Natural killer cell (primary cell): ENCODE measurements around the gene NAA30. TPM values are rescaled to one million over a fixed set of nuclear protein-coding genes. Genes with fewer than 3 reads are reported as not detected.

Experiments
- ATAC-seq, 3 donors: fragments of 150-1000 bp in 2 of 3; fragments of 200-7000 bp in 1 of 3; cut with Tn5 transposase; 1 replicate in 1 of 3; 2 replicates in 2 of 3; pipeline ENCODE4 v1.10.0; 2021; ENCODE audit warnings: mild to moderate bottlenecking in 2 of 3, moderate library complexity in 2 of 3
- DNase-seq, 2 donors: peaks; one replicate each; pipeline versions ENCODE4 v3.0.0 to v3.0.0-alpha.2; 2013 to 2021; ENCODE audit warnings: mixed read lengths in 1 of 2
- H3K27ac ChIP-seq: one replicate; pipeline ENCODE4 v1.5.1; 2013; ENCODE audit warnings: mild to moderate bottlenecking, low read length
- H3K27me3 ChIP-seq: one replicate; pipeline ENCODE4 v1.6.1; 2013; ENCODE audit warnings: low read length; ENCODE audit not compliant: control insufficient read depth, insufficient read depth
- H3K36me3 ChIP-seq: one replicate; pipeline ENCODE4 v1.6.1; 2013; ENCODE audit warnings: low read length; ENCODE audit not compliant: control insufficient read depth, insufficient read depth
- H3K4me1 ChIP-seq: one replicate; pipeline ENCODE4 v1.6.1; 2013; ENCODE audit warnings: low read length; ENCODE audit not compliant: control insufficient read depth, insufficient read depth
- H3K4me3 ChIP-seq: one replicate; pipeline ENCODE4 v1.5.1; 2013; ENCODE audit warnings: low read length
- H3K9me3 ChIP-seq: one replicate; pipeline ENCODE4 v1.6.1; 2013; ENCODE audit warnings: low read length; ENCODE audit not compliant: control insufficient read depth, insufficient read depth
- H3K27ac Mint-ChIP-seq, 2 donors: one replicate each; pipeline ENCODE4 v1.8.0; 2022; ENCODE audit warnings: mild to moderate bottlenecking in 2 of 2, mixed read lengths in 2 of 2, moderate library complexity in 1 of 2
- H3K27me3 Mint-ChIP-seq, 2 donors: one replicate each; pipeline ENCODE4 v1.8.0; 2022; ENCODE audit warnings: low read depth in 2 of 2, mixed read lengths in 2 of 2
- H3K36me3 Mint-ChIP-seq: one replicate; pipeline ENCODE4 v1.8.0; 2022; ENCODE audit warnings: mixed read lengths
- H3K4me1 Mint-ChIP-seq, 2 donors: one replicate each; pipeline ENCODE4 v1.8.0; 2022; ENCODE audit warnings: mixed read lengths in 2 of 2
- H3K4me3 Mint-ChIP-seq: one replicate; pipeline ENCODE4 v1.8.0; 2022; ENCODE audit warnings: mild to moderate bottlenecking, moderate library complexity, mixed read lengths
- H3K9me3 Mint-ChIP-seq, 2 donors: one replicate each; pipeline ENCODE4 v1.8.0; 2022; ENCODE audit warnings: mixed read lengths in 2 of 2
- WGBS: methylation state at CpG from one replicate; pipeline ENCODE4 v1.1.7; 2013; ENCODE audit warnings: missing lambda C conversion rate; ENCODE audit not compliant: insufficient coverage; 5-methylcytosine and 5-hydroxymethylcytosine counted together
- intact Hi-C: fragments of 100-400 bp; cut with micrococcal nuclease; formaldehyde crosslinking; loops from one replicate; pipeline ENCODE4 v1.14.2; 2022
- total RNA-seq, 4 donors: library from RNA; stranded (reverse); fragments of 120-200 nt in 1 of 4; gene quantifications; one replicate each; pipeline versions ENCODE4 v1.2.3 to v1.2.4, GENCODE V29; 2013 to 2022
- TF ChIP-seq, protein P1 (sequence below): fragments of 200-600 bp; IDR thresholded peaks from one replicate; pipeline ENCODE4 v1.8.0; 2022; ENCODE audit warnings: antibody characterized with exemption

The NAA30 gene
- total RNA-seq, 3 donors from 2014 or later (not counting 1 experiment from before 2014, with no cell fraction given) = 17.1 to 32.6 (median 24.0) TPM

- H3K4me1 ChIP-seq = no peaks in the 10 kb centered on the region
- H3K27me3 Mint-ChIP-seq = peaks cover 16 to 26% of the 10 kb centered on the region in 2 donors
- H3K27ac ChIP-seq = no peak overlapping the region
- H3K9me3 ChIP-seq = no peaks in the 10 kb centered on the region
- ATAC-seq (no peak), DNase-seq (no peak)
- no peak overlapping the region for H3K4me3 Mint-ChIP-seq
- no peaks in the 10 kb centered on the region for H3K4me1 Mint-ChIP-seq
- H3K27ac Mint-ChIP-seq = no peak overlapping the region
- H3K27me3 ChIP-seq = peaks cover under 1% of the 10 kb centered on the region
- 77% methylated on average over 9 of the region's 9 CpGs for WGBS
- intact Hi-C loops = no loop called here
- no peaks in the 10 kb centered on the region for H3K36me3 ChIP-seq
- H3K36me3 Mint-ChIP-seq = no peaks in the 10 kb centered on the region
- H3K9me3 Mint-ChIP-seq = no peaks in the 10 kb centered on the region
- TF ChIP-seq, protein P1, sequence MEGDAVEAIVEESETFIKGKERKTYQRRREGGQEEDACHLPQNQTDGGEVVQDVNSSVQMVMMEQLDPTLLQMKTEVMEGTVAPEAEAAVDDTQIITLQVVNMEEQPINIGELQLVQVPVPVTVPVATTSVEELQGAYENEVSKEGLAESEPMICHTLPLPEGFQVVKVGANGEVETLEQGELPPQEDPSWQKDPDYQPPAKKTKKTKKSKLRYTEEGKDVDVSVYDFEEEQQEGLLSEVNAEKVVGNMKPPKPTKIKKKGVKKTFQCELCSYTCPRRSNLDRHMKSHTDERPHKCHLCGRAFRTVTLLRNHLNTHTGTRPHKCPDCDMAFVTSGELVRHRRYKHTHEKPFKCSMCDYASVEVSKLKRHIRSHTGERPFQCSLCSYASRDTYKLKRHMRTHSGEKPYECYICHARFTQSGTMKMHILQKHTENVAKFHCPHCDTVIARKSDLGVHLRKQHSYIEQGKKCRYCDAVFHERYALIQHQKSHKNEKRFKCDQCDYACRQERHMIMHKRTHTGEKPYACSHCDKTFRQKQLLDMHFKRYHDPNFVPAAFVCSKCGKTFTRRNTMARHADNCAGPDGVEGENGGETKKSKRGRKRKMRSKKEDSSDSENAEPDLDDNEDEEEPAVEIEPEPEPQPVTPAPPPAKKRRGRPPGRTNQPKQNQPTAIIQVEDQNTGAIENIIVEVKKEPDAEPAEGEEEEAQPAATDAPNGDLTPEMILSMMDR = no peak
- no peak overlapping the region for H3K4me3 ChIP-seq
Observed at GRCh38 chr14:57352396-57353170, 37.8 kb upstream of the NAA30 start.

DNA sequence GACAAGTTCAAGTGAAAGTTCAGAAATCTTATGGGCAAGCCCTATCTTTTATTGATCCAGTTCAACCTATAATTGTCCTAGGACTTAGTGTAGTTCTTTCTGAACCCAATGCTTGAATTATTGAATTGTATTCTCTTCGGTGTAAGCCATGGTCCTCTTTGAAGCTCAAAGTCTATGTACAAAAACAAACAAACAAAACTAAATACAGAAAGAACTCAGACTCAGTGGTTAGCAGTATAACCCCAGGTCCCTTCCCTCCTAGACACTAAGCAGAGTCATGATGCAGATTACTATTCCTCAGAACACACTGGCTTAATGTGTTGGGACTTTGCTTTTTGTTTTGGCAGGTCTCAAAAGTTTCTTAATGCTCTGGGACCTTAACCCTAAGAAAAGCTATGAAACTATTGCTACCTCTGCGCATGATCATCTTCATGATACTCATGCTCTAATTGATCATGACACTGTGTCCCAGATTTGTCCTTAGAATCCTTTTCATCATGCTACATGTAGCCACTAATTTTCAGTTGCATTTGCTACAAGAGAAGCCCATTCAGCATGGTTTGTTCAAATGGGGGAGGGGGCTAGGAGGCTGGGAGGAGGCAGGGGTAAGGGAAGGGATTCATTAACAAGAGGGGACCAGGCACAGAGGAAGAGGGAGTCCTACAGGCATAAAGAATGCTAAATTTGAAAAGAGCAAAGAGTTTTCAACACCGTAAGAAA lies 35.1 kb upstream of the NAA30 start:
- H3K36me3 Mint-ChIP-seq = no peaks in the 10 kb centered on the region
- intact Hi-C loops = no loop called here

GRCh38 chr14:57362361-57362760 lies 28.0 kb upstream of the NAA30 start:
- H3K27ac Mint-ChIP-seq = no peak overlapping the region
- intact Hi-C loops = no loop called here
- no peak overlapping the region for H3K27ac ChIP-seq

More for the DNA sequence above, 35.1 kb upstream of the NAA30 start:
- Mint-ChIP-seq H3K27me3 (peaks cover 17 to 23% of the 10 kb centered on the region in 2 donors), H3K9me3 (no peaks in the 10 kb centered on the region), H3K4me3 (no peak overlapping the region), H3K27ac (no peak overlapping the region), H3K4me1 (no peaks in the 10 kb centered on the region)
- no peak for DNase-seq
- ATAC-seq = no peak
- H3K9me3 ChIP-seq = no peaks in the 10 kb centered on the region
- no peak overlapping the region for H3K4me3 ChIP-seq
- H3K36me3 ChIP-seq = no peaks in the 10 kb centered on the region
- H3K27me3 ChIP-seq = peaks cover 2% of the 10 kb centered on the region
- 90% methylated on average over 2 of the region's 3 CpGs for WGBS
- H3K4me1 ChIP-seq = no peaks in the 10 kb centered on the region
- TF ChIP-seq, protein P1 = no peak
- no peak overlapping the region for H3K27ac ChIP-seq

More at GRCh38 chr14:57362361-57362760, 28.0 kb upstream of the NAA30 start:
- peaks cover 29 to 41% of the 10 kb centered on the region in 2 donors for H3K27me3 Mint-ChIP-seq
- Histone ChIP-seq H3K9me3 (no peaks in the 10 kb centered on the region), H3K4me3 (no peak overlapping the region), H3K27me3 (peaks cover 2% of the 10 kb centered on the region), H3K4me1 (no peaks in the 10 kb centered on the region), H3K36me3 (no peaks in the 10 kb centered on the region)
- TF ChIP-seq, protein P1 = no peak
- H3K4me3 Mint-ChIP-seq = no peak overlapping the region
- no peaks in the 10 kb centered on the region for H3K36me3 Mint-ChIP-seq
- DNase-seq (no peak), ATAC-seq (no peak)
- H3K9me3 Mint-ChIP-seq = no peaks in the 10 kb centered on the region
- H3K4me1 Mint-ChIP-seq = no peaks in the 10 kb centered on the region
